Stimulated activated CD8-positive, alpha-beta memory T cell treated with anti-CD3 and anti-CD28 coated beads, Interleukin-7, amount 100 ng/mL, for 24 hours (primary cell): Measurements from ENCODE around the gene PTCH2.

Experiments
- DNase-seq: peaks from one replicate; pipeline ENCODE4 v3.0.0-alpha.2; 2020; ENCODE audit warnings: low read depth

Gene PTCH2

GRCh38 chr1:44842862-44843655 lies at the start of gene PTCH2:
Gene PTCH2, minus strand, starts transcription at chr1:44843253. Its CDS starts 321 bp downstream, at chr1:44842932.
- DNase-seq = no peak

GRCh38 chr1:44890007-44890406 lies 47.0 kb upstream of the PTCH2 start:
- DNase-seq = no peak

GRCh38 chr1:44885406-44885805 lies 42.4 kb upstream of the PTCH2 start:
- no peak for DNase-seq

GRCh38 chr1:44884746-44885145 lies 41.7 kb upstream of the PTCH2 start:
- no peak for DNase-seq

GRCh38 chr1:44881011-44881632 lies 38.1 kb upstream of the PTCH2 start:
- DNase-seq = no peak

GRCh38 chr1:44874155-44874554 lies 31.1 kb upstream of the PTCH2 start:
- DNase-seq = no peak

GRCh38 chr1:44870096-44870495 lies 27.0 kb upstream of the PTCH2 start:
- DNase-seq = no peak

- DNase-seq = no peak
Measured at GRCh38 chr1:44867801-44868200, 24.7 kb upstream of the PTCH2 start.

- no peak for DNase-seq
Measured at GRCh38 chr1:44862829-44863401, 19.9 kb upstream of the PTCH2 start.

- DNase-seq = no peak
Measured at GRCh38 chr1:44860891-44861425, 17.9 kb upstream of the PTCH2 start.

- no peak for DNase-seq
Measured at GRCh38 chr1:44860331-44860730, 17.3 kb upstream of the PTCH2 start.

- no peak for DNase-seq
Measured at GRCh38 chr1:44857446-44857845, 14.4 kb upstream of the PTCH2 start.

- DNase-seq = no peak
Measured at GRCh38 chr1:44855742-44856141, 12.7 kb upstream of the PTCH2 start.

GRCh38 chr1:44854970-44855369 lies 11.9 kb upstream of the PTCH2 start:
- no peak for DNase-seq

- DNase-seq = no peak
Measured at GRCh38 chr1:44853201-44853600, 10.1 kb upstream of the PTCH2 start.

- no peak for DNase-seq
Measured at GRCh38 chr1:44851308-44851707, 8.3 kb upstream of the PTCH2 start.

- DNase-seq = no peak
Measured at GRCh38 chr1:44849575-44850132, 6.6 kb upstream of the PTCH2 start.

- no peak for DNase-seq
Measured at GRCh38 chr1:44848456-44849181, 5.6 kb upstream of the PTCH2 start.

GRCh38 chr1:44847845-44848244 lies 4.8 kb upstream of the PTCH2 start:
- DNase-seq = no peak

- DNase-seq = no peak
Measured at GRCh38 chr1:44846985-44847384, 3.9 kb upstream of the PTCH2 start.

GRCh38 chr1:44842486-44842861 lies 579 bp downstream of the PTCH2 start:
- DNase-seq = no peak

GRCh38 chr1:44839576-44839975 lies 3.5 kb downstream of the PTCH2 start:
- DNase-seq = no peak
